Activated CD4-positive, alpha-beta T cell treated with anti-CD3 and anti-CD28 coated beads for 4 hours (primary cell): ENCODE results near the gene NOA1.

ENCODE experiments used
- DNase-seq, 2 donors: peaks; one replicate each; pipeline ENCODE4 v3.0.0-alpha.2; 2020

NOA1 gene

DNA sequence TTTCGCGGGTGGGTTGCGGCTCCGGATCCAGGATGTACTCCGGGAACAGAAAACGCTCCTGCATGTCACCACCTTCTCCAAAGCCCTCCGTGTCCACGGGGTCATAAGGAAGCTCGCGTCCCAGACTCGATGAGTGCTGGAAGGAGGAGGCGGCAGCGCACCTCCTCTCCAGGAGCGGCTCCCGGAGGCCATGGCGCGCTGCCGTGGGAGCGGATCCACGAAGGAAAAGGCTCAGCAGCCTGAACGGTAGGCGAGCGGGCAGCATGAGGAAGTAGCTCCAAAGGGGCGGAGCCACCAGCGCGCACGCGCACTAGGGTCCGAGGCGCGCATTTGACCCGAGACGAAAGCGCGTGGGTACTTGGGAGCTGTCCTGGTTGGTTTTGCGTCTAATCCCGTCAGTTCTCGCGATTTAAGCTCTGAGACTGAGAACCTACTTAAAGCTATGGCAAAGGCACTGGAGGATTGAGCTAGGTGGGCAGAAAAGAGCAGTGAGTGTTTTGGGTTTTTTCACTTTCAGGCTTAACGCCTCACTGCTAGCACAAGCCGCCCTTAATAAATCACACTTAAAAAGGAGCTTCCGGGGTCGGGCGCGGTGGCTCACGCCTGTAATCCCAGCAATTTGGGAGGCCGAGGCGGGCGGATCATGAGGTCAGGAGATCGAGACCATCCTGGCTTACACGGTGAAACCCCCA, at the start of gene NOA1:
Gene NOA1, minus strand, starts transcription at position 286 of the 692 bp plus-strand sequence. Its CDS starts 21 bp downstream, at position 265.
- peak; percentile 93 to 99 for DNase-seq

DNA sequence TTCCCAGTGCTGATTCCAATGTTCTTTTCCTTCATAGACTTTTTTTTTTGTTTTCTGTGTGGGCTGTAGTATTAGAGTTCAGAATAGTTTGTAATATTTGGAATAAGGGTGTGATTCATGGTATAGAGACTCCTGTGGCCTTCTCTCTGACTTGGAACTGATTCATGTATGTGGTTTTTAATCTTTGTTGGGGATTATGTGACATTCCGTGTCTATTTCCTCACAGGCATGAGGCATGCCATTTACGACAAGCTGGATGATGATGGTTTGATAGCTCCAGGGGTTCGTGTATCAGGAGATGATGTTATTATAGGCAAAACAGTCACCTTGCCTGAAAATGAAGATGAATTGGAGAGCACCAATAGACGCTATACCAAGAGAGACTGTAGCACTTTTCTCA, 45.7 kb upstream of the NOA1 start:
- no peak for DNase-seq

DNA sequence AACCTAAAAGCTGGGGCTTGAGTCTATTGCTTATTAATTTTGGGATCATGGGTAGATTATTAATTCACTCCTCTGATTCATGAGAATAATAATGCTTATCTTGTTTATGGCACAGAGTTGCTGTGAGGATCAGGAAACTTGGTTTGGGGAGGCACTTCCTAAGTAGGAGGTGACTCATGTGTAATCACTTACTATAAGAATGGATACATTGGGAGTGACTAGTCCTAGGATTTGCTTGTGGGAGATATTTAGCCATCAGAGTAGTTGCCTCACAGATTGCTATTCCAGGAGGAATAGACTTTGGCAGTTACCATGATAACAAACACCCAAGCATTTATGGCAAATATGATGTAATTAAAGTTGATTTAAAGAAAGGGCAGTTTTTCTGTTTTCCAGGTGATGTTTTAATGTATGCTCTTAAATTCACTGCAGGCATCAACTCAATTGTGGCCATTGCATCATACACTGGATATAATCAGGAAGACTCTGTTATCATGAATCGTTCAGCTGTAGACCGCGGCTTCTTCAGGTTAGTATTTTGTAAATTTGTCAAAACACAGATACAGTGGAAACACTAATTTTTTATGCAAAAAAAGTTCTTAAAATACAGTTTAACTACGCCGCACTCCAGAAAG, 43.2 kb upstream of the NOA1 start:
- no peak for DNase-seq

DNA sequence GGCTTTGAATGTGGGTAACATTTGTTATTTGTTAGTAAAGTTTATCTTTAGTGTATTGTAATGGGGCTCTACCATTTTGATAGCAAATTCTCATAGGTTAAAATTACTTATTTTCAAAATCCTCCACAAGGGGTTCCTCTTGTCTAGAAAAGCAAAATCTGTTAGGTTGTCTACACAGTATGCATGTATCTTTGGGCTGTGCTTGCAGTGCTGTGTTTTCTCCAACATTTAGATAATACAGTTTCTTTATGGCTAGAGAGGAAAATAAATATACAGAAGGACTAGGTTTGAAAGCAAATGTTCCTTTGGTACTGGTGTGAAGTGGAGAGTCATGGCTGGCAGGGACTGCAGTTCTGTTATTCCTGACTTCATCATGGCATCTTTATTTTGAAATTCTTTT, 41.6 kb upstream of the NOA1 start:
- DNase-seq = no peak

DNA sequence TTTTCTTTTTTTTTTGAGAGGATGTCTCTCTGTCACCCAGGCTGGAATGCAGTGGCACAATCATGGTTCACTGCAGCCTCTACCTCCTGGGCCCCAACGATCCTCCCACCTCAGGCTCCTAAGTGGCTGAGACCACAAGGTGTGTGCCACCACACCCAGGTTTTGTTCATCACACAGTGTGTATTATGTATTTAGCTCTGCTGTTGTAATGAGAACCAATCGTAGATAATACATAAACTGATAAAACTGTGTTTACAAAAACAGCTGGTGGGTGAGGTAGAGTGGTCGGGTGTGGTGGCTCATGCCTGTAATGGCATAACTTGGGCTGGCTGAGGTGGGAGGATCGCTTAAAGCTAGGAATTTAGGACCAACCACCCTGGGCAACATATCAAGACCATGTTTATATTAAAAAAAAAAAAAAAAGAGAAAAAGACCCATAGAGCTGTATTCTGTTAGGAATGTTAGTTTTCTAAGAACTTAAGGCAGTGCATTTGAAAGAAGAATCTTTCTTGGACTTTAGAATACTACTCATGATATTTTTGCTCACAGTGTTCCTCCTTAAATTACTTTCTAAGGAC, 36.2 kb upstream of the NOA1 start:
- no peak for DNase-seq

DNA sequence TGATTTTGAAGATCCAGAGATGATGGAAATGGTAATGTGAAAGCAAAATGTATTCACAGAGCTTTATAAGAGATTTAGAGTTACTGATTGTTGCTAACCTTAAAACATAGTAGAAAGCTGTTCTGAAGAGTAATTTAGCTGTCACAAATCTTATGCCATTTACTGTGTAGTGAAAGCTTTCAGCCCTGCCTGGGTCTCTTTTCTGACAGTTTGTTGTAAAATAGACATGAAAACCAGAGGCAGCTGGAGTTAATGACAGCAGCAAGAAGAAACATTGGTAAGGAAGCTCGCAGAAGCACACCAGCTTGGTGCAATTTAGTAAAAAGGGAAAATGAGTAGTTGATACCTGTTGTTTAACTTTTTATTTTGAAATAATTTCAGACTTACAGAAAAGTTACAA, 22.3 kb upstream of the NOA1 start:
- no peak for DNase-seq

DNA sequence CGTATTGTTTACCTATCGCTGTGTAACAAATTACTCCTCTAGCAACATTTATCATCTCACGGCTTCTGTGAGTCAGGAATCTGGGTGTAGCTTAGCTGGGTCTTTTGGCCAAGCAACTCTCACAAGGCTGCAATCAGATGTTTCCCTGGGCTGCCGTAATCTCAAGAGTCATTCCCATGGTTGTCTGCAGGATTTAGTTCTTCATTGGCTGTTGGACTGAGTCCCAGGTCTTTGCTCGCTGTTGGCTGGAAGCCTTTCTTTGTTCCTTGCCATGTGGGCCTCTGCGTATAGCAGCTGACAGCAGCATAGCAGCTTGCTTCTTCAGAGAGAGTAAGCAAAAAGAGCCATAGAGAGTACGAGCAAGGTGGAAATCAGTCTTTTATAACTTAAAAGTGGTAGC, 18.1 kb upstream of the NOA1 start:
- DNase-seq = no peak

DNA sequence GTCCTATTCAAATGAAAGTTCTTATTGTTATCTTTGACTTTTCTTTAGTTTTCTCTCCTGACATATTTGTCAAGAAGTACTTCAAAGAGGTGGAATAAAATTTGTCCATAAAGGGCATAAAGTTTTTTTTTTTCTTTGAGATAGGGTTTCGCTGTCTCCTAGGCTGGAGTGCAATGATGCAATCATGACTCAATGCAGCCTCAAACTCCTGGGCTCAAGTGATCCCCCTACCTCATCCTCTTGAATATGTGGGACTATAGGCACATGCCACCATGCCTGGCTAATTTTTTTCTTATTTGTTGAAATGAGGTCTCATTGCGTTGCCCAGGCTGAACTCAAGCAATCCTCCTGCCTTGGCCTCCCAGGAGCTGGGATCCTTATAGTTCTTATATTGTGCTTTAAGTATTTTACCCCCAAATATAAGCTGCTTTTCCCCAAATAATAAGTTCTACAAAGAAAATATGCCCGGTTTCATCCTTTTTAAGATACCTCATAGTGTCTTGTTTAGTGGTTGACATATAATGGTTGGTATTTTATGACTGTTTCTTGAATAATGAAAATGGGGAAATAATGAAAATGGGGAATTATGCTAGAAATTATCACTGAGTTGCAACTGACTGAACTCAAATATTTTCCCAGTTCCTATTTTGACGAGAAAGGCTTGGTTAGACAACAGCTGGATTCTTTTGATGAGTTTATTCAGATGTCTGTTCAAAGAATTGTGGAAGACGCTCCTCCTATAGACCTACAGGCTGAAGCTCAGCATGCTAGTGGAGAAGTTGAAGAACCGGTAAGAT, 12.9 kb upstream of the NOA1 start:
- no peak for DNase-seq

DNA sequence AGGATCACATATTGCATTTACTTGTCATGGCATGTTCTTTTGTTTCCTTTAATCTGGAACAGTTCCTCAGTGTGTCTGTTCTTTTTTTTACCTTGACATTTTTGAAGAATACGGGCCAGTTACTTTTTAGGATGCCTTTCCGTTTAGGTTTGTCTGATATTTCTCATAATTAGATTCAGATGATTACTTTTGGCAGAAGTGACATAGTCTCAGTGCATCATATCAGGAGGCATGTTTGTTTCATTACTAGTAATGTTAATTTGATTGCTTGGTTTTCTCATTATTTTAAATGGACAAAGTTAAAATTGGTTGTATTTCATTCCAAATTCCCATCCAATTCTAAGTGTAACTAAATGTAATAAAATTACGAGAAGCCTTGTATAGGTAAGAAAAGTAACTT, 9.5 kb upstream of the NOA1 start:
- DNase-seq = no peak

DNA sequence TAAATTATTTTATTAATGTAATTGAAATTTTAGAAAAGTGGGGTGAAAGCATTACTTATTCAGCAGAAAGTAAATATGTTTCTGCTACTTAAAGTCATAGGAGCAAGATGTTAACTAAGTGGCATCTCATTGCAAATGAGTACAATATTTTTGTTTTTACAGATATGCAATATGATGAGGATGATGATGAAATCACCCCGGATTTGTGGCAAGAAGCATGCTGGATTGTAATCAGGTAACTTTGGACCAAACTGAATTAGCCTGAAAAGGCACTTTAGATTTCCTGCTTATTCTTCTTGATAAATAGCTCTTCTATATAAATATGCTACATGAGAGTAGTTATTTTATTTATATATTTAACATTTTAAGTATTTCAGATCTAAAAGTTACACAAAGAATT, 8.8 kb upstream of the NOA1 start:
- no peak for DNase-seq

DNA sequence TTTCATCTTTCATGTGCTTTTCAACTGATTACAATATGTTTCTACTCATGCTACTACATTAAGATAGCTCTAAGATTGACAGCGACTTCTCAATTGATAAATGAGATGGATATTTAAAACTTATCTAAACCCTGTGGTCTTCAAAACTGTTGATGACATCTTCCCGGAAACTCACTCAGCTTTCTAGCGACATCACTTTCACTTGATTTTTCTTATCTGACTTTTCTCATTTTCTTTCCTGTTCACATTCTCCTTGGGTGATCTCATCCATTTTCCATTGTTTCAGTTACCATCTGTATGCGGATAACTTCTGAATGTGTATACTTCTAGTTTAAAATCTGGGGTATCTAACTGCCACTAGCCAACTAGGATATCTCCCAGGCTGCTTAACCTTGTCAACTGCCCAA, 4.4 kb upstream of the NOA1 start:
- no peak for DNase-seq

DNA sequence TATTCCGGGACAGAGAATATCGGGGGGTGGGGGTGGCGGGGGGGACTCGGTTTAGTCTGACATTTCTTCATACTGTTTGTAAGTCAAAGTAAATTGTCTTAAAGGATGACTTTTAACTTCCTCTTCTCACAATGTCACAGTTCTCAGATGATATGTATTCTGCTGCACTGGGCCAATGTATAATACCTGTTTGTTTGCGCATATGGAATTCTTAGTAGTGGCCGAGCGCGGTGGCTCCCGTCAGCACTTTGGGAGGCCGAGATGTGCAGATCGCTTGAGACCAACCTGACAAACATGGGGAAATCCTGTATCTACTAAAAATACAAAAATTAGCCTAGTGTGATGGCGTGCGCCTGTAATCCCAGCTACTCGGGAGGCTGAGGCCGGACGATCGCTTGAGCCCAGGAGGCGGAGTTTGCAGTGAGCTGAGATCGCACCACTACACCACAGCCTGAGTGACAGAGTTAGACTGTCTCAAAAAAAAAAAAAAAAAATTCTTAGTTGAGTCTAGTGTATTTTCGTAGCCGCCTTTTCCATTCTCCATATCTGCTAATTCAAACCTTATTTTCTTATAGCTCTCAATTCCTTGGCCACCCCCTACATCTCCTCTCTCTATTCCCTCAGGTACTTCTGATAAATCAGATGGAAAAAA, 2.1 kb upstream of the NOA1 start:
- DNase-seq = peak; percentile 16 to 35

DNA sequence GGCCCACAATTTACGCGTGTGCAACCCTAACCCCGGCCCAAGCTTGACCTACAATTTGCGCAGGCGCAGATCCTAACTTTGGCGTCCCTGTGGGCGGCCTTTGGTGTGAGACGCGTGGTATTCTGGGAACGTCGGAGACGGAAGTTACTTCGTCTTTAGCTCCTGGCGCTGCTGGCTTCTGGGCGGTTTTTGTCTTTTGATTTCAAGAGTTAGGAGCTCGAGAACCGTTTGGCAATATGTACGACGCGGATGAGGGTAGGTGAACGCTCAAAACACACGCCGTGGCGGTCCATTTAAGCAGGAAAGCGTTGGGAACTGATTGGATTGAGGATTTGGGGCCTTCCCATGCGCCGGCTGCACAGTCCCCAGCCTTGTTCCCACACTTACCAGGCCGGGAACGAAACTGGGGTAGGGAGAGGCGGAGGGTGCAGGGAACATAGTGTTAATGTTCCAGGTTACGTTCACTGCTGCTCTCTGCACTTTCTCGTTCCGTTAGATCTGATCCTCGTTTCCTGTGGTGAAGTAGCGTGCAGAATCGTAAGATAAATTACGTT, 1.4 kb upstream of the NOA1 start, which contains the start of gene POLR2B:
Gene POLR2B, plus strand, starts transcription at position 147 of the 554 bp plus-strand sequence. Its CDS starts 90 bp downstream, at position 237.
- DNase-seq = peak; percentile 84 to 86

DNA sequence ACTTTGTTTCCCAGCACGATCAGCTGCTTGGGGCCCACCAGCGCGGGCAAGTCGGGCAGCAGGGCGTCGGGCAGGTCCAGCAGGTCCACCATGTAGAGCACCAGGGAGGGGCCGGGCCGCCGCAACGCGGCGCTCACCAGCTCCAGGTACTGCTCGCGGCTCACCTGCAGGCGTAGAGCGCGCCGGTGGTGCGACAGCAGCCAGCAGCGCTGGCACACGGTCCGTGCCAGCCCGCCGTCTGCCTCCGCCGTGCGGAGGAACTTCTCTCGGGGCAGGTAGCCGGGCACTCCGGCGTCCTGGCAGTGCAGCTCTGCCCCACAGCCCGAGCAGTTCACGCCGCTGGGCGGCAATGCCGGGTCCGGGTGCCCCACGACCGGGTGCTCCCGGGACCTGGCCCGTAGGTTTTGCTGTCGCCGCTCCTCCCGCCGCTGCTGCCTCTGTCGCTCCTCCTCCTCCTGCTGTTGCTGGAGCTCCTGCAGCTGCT, 527 bp downstream of the NOA1 start:
- peak; percentile 43 to 52 for DNase-seq

DNA sequence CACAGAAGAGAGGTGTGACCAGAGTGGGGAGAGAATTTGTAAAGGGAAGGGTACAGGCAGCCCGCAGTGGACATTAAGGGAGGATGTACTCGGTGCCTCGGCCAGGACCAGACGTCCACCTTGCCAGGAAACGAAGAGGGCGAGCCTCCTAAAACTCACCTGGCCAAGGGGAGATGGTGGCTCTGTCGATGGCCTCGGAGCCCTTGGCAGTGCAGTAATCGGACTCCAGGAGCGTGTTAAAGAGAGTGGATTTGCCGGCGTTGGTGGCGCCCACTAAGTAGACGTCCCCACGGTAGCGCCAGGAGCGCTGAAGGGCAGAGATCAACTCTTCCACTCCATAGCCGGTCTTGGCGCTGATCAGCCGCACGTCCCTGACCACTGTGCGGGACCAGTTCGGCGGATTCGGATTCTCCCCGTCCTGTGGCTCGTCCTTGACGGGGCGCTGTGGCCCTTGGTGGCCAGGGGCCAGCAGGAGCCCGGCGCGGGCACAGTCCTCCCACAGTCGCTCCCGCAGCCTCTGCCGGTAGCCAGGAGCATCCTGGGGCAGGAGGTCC, 1.0 kb downstream of the NOA1 start:
- no peak for DNase-seq

DNA sequence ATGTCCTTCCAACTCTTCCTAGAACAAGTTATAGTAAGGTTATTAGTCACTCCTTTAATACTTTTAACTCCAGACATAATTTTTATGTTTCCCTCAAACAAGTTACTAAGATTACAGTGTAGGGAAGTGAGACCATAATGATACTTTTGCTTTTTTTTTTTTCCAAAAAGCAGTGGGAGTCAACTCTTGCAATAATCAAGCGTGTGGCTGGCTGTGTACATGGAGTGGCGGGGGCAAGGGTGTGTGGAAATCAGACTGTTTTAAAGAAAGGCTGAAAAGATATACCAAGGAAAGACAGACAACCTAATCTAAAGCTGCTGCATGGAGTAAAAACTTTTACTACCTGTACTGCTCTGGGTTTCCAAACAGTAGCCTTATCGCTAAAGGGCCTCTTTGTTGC, 4.1 kb downstream of the NOA1 start:
- no peak for DNase-seq

DNA sequence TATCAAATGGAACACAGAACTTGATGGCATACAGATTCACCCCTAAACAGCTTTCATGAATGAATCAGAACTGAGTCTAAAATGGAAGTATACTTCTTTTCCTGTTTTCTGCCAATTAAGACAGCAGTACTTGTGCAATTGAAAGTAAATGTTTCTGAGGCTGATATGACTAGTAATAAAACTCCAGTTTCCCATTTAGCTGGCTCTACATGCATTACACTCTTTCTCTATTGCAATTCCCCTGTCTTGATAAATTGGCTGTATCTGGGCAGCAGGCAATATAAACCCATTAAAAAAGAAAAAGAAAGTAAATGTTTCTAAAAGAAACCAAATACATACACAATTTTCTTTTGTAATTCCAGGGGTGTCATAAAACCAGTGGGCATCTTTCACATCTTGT, 4.6 kb downstream of the NOA1 start:
- DNase-seq = no peak

DNA sequence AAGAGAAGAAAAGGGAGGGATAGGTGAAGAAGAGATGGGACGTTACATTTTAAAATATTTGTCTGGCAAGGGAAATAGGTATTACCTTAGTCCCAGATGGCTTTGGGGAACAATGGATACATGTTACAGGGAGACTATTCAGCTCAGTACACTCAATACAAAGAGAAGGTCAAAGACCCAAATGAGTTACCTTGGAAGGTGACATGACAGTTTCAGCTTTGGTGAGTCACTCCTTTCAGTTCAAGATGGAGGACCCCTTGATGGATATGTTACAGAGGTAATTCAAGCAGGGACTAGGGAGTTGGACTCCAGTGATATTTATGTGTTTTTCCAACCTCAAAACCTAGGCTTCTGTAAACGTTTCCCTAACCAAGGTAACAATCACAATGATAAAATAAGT, 5.0 kb downstream of the NOA1 start:
- DNase-seq = no peak

DNA sequence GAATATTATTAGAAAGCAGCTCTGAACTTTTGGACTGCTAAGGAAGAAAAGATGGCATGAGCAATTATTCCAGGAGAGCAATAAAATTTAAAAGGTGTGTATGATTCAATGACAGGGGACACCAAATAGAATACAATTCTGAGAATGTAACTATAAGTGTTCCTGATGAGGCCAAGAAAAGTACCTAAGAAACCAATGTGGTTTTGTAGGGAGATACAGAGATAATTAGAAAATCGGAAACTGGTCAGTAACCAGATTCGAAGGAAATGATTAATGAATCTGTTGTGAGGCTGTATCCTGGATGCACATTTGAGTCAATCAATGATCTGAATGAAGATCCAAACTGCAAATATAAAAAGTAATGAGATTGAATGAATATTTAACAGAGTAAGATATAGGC, 6.0 kb downstream of the NOA1 start:
- no peak for DNase-seq

DNA sequence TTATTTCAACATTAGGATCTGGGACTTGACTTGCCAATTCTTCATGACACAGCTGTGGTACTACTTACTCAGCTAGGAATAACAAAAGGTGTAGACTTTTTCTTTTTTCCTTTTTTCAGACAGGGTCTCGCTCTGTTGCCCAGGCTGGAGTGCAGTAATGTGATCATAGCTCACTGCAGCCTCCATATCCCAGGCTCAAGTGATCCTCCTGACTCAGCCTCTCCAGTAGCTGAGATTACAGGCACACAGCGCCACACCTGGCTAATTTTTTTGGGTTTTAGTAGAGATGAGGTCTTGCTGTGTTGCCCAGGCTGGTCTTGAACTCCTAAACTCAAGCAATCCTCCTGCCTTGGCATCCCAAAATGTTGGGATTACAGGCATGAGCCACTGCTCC, 16.3 kb downstream of the NOA1 start:
- DNase-seq = no peak

DNA sequence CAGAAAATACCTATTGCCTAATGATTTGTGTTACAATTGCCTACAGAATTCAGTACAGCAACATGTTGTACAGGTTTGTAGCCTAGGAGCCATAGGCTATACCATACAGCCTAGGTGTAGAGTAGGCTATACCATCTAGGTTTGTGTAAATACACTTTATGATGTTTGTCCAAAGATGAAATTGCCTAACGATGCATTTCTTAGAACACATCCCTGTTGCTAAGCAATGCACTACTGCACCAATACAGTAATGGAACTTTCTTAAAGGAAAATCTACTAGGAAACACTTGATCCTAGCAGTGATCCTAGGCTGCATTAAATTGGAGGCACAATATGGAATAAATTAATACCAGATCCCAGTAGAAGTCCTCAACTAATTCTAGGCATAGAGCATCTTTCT, 18.3 kb downstream of the NOA1 start:
- no peak for DNase-seq

DNA sequence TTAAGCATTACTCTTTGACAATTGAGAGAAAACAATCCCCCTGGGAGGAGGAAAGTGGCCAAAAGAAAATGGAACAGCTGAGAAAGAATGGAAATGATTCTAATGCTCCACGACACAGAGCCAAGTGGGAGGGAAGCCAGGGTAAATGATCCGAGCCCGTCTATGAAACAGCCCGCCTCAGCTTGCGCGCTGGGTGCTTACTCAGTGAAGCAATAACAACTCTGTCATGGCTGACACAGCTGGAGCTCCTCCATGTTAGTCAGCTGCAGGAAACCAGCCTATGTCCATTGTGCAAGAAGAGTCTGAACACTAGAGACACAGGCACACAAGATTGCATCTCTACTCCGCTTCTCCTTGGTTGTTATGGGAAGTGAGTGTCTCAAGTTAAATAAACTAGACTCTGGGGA, 19.3 kb downstream of the NOA1 start:
- DNase-seq = no peak
